ENCODE measurements around the gene FNBP1L.

DNA sequence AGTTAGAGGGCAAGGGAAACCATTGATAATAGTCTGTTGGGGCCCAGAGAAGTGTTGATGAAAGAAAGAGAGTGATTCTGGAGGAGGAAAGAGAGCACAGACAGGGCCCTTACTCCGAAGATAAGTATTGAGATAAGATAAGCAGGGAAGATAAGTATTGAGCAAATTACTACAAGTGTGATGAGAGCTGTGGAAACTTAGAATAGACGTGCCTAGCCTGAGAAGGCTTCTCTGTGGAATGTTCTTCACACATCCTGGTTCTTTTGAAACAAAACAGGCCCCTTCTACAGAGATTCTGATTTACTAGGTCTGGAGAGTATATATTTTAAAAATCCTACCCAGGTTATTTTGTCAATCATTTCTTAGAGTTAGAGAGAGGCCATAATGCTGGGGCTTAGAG, 26.4 kb downstream of the FNBP1L start:
- TF ChIP-seq POLR2A (IDR thresholded peaks at IDR 0.05), result no peak
- TF ChIP-seq, protein P1, sequence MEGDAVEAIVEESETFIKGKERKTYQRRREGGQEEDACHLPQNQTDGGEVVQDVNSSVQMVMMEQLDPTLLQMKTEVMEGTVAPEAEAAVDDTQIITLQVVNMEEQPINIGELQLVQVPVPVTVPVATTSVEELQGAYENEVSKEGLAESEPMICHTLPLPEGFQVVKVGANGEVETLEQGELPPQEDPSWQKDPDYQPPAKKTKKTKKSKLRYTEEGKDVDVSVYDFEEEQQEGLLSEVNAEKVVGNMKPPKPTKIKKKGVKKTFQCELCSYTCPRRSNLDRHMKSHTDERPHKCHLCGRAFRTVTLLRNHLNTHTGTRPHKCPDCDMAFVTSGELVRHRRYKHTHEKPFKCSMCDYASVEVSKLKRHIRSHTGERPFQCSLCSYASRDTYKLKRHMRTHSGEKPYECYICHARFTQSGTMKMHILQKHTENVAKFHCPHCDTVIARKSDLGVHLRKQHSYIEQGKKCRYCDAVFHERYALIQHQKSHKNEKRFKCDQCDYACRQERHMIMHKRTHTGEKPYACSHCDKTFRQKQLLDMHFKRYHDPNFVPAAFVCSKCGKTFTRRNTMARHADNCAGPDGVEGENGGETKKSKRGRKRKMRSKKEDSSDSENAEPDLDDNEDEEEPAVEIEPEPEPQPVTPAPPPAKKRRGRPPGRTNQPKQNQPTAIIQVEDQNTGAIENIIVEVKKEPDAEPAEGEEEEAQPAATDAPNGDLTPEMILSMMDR (IDR thresholded peaks at IDR 0.05), result no peak

All from right lobe of liver (tissue), 4 donors.